Fibroblast of skin of right quadriceps (primary cell): ENCODE data around the gene EPB41.
"Not testable (repeated sequence)": the region's sequence is repeated elsewhere in the genome, so short reads cannot be mapped to it uniquely, and the experiment has no call there.

Experiments
- DNase-seq: peaks from one replicate; pipeline ENCODE4 v3.0.0-alpha.2; 2013

Gene EPB41

DNA sequence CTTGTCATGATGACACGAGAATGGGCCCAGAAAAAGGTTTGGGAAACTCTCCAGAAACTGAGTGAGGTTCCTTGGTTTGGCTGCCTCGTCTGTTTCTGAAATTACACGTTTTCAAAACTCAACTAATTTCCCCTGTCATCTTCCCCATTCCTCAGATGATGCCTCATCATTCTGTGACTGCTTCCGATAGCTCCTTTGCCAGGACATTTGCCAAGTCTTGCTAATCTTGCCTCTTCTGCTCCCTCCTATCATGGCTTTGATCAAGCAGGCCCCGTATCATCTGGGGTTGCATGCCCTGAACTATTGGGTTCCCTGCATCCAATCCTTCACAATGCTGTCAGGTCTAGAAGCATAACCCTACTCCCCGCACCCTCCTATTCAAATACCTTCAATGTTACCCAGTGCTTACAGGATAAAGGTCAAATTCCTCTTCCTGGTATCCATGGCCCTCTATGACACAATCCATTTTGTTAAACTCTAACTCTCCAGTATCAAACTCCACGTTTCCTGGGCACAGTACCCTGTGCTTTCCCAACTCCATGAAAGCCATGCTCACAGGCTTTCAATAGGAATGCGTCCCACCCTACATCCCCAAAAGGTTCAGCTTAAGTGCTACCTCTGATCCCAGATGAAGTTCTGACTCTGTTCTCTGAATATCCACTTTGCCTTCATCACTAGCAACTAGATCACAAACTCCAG is 231.5 kb downstream of the EPB41 start:
- DNase-seq, result peak; percentile 93

DNA sequence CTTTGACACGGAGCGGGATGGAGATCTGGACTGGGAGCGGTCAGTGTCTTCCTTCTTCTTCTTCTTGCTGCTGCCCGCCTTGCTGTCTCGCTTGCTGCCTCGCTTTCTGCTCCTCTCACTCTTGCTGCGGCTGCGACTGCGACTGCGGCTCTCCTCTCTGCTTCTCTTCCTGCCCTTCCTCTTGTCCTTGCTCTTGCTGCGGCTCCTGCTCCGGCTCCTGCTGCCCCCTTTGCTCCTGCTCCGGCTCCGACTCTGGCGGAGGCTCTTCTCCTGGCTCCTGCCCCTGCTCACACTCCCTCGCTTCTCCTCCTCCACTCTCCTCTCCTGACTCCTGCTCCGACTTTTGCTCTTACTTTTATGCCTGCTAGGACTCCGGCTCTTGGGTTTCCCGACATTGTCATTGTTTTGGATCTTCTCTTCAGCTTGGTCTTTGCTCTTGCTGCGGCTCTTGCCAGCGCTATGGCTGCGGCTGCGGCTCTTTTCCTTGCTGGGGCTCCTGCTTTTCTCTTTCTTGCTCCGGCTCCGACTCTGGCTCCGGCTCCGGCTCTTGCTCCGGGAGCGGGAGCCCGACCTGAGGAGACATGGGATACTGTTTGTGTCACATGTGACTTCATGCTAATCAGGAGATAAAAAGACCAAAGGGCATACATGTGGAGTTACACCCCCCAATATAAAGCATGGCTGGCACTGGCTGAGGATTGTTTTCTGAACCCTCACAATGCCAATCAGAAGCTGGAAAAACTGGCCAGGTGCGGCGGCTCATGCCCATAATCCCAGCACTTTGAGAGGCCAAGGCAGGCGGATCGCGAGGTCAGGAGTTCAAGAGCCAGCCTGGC is 234.5 kb downstream of the EPB41 start:
- DNase-seq, result no peak

GRCh38 chr1:29150346-29150745 is 236.0 kb downstream of the EPB41 start:
- DNase-seq, result not testable (repeated sequence)

GRCh38 chr1:29152046-29152805 is 237.9 kb downstream of the EPB41 start:
- no peak for DNase-seq

DNA sequence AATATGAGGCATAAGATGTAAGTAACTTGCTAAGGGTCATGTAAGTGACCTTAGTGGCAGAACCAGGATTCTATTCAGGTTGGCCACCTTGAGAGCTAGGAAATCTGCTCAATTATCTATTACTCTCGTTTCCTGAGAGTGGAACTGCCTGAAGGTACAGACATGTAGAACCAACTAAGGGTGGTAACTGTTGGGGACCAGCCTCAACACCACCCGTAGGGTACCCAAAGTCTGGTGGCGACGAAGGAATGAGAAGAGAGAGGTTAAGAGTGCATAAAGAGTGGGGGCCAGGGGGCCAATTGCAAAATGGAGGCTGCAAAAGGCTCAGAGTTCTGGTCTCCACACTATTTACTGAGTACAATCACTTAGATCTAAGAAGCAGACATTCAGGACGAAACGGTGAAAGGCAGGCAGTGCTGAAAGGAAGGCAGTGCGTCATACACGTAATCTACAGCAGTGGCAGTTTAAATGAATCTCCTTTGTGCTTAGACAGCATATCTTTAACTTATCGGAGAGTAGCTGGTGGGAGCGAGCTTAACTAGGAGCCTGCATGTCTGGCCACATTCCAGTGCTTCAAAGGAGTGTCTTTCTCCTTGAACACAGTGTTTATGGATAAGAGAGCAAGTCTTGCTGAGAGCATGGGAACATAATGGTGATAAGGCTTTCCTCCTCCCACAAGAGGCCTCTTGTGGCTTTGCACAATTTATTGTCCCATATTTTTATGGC is 242.3 kb downstream of the EPB41 start:
- peak; percentile 39 for DNase-seq

DNA sequence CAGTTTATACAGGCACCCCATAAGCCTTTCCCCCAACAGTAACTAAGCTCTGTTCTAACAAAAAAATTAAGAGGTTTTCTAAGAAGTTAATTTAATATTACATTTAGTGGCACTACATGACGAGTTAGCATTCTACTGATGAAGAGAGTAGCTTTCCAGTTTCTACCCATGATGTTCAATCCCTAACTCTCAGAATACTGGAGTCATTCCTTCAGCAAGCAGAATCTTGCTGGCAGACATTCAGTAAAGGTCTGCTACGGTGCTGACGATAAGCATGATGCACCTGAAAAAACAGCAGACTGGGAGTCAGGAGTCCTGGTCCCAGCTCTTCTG is 242.9 kb downstream of the EPB41 start:
- DNase-seq, result no peak

DNA sequence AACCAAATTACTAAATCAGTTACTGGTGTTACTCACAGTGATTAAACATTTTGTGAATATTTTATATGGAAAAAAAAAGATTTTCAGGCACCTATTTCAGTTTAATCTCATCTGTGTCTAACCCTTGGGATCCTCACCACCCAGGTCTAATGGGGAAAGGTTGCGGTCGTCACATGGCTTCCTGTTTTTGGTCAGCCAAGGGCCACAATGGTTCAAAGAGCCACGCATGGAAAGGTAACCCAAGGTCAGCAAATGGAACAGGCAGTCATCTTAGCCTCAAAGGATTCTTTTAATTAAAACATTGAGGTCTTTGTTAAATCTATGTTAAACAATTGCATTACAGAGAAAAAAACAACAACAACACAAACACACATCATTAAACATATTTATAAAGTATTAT is 245.4 kb downstream of the EPB41 start:
- DNase-seq, result no peak

DNA sequence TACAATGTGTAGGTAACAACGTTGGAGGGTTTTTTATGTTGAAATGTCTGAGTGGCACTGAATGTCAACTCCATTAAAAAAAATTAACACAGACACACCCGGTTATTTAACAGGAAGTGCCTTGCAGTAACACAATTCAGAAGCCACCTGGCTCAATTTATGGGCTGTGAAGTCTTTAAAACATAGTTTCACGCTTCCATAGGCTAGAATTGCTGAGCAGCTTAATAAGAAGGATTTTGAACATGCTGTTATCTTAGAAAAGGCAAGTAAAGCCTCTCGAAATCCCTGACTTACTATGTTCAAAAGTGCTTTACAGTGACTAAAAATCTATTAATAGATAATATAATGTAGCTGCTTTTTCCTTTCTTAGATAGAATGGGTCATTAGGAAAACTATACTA is 247.7 kb downstream of the EPB41 start:
- no peak for DNase-seq

- no peak for DNase-seq
Observed at GRCh38 chr1:29162476-29163138, 248.2 kb downstream of the EPB41 start.

DNA sequence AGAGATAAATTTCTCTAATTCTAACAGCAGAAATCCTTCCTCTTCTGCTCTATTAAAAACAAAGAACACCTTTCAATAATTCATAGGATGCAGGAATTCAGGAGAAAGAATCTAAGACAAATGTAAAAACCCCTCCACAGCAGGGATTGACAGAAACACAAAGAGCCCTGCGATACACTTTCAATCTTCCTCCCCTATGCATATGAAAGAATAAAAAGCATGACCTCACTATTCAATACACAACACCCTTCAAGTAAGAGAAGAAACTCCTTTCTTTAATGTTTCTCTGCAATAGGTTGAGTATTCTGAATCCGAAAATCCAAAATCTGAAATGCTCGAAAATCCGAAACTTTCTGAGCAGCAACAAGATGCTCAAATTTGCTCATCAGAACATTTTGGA is 250.2 kb downstream of the EPB41 start:
- DNase-seq, result no peak

- DNase-seq, result no peak
Observed at GRCh38 chr1:29166291-29166878, 252.0 kb downstream of the EPB41 start.

DNA sequence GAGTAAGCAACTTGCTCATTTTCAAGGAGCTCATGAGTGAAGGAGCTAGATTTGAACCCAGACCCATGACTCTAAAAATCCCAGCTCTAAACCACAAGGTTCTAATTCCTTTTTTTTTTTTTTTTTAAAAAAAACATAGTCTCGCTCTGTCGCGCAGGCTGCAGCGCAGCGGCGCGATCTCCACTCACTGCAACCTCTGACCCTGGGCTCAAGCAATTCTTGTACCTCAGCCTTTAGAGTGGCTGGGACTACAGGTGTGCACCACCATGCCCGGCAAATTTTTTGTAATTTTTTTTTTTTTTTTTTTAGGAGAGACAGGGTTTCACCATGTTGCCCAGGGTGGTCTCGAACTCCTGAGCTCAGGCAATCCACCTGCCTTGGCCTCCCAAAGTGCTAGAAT is 253.5 kb downstream of the EPB41 start:
- DNase-seq, result no peak
